Left lung (tissue), 10 donors: ENCODE measurements around the gene LRFN2. TPM values are rescaled to one million over a fixed set of nuclear protein-coding genes. Genes with fewer than 3 reads are reported as not detected.

Experiments used
- ATAC-seq: fragments of 200-7000 bp; cut with Tn5 transposase; one replicate; pipeline ENCODE4 v1.9.1; 2020; ENCODE audit warnings: moderate library complexity
- DNase-seq, 4 donors: peaks; one replicate each; pipeline ENCODE4 v3.0.0-alpha.2; 2013 to 2020
- H3K27ac ChIP-seq, 2 donors: fragments of 200-600 bp; sonication (generic) in 1 of 2; one replicate each; pipeline versions ENCODE4 v1.5.0 to v1.8.0; 2020 to 2021
- H3K27me3 ChIP-seq, 2 donors: fragments of 200-600 bp; sonication (generic) in 1 of 2; one replicate each; pipeline versions ENCODE4 v1.5.0 to v1.8.0; 2020 to 2021
- H3K36me3 ChIP-seq, 2 donors: fragments of 200-600 bp; sonication (generic) in 1 of 2; one replicate each; pipeline versions ENCODE4 v1.5.0 to v1.8.0; 2020 to 2021
- H3K4me1 ChIP-seq, 2 donors: fragments of 200-600 bp; one replicate each; pipeline ENCODE4 v1.8.0; 2021
- H3K4me3 ChIP-seq, 2 donors: fragments of 200-600 bp; sonication (generic) in 1 of 2; one replicate each; pipeline versions ENCODE4 v1.5.0 to v1.8.0; 2020 to 2021; ENCODE audit warnings: mild to moderate bottlenecking in 1 of 2
- H3K9me3 ChIP-seq, 2 donors: fragments of 200-600 bp; sonication (generic) in 1 of 2; one replicate each; pipeline versions ENCODE4 v1.5.0 to v1.8.0; 2020 to 2021
- intact Hi-C, 2 donors: fragments of 100-400 bp; cut with DNase I; formaldehyde crosslinking; loops; one replicate each; pipeline versions ENCODE4 v1.11.2 to v1.14.2; 2022
- polyA plus RNA-seq, 6 donors: library from polyadenylated mRNA; unstranded; fragments of 120-200 nt; gene quantifications; one replicate each; pipeline ENCODE4 v1.2.1, GENCODE V29; 2013; ENCODE audit not compliant: insufficient read length in 6 of 6
- total RNA-seq, 2 donors: library from RNA; stranded (reverse); fragmentation: NEBNext Ultra II Directional; extraction: Animal tissue kit (Norgen Biotek cat#: 25700); gene quantifications; one replicate each; pipeline ENCODE4 v1.2.1, GENCODE V29; 2021
- TF ChIP-seq, protein P1 (sequence below), 2 donors: fragments of 200-600 bp; sonication (generic) in 1 of 2; IDR thresholded peaks; one replicate each; pipeline versions ENCODE4 v1.5.0 to v1.8.0; 2021; ENCODE audit warnings: antibody characterized with exemption in 2 of 2
- donor health status: DM: no; HTN: yes; CAD: no.
- donor health status: DM: no; HTN: no; CAD: no.

Gene LRFN2
- total and polyA plus RNA-seq, 8 donors: 0.05 to 0.18 (median 0.11) TPM; not detected in 2

DNA sequence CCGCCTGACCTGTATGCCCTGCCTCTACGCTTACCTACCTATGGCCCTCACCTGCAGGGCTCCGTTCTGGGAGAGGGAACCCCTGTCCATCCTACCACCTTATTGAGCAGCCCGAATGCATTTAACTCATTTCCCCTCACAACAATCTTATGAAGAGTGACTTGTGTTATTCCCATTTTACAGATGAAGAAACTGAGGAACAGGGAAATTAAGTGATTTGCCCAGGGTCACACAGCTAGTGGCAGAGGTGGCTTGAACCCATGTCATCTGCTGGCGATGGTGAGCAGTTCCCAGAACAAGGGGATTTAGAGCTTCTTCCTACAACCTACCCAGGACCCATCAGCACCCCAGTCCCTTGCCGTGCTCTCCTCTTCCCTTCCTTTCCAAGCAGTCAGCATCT lies 42.3 kb upstream of the LRFN2 start:
- Histone ChIP-seq H3K27me3 (no peaks in the 10 kb centered on the region), H3K36me3 (no peaks in the 10 kb centered on the region), H3K4me3 (no peak overlapping the region), H3K4me1 (no peaks in the 10 kb centered on the region), H3K9me3 (no peaks in the 10 kb centered on the region), H3K27ac (no peak overlapping the region)
- DNase-seq (no peak), ATAC-seq (no peak)
- TF ChIP-seq, protein P1, sequence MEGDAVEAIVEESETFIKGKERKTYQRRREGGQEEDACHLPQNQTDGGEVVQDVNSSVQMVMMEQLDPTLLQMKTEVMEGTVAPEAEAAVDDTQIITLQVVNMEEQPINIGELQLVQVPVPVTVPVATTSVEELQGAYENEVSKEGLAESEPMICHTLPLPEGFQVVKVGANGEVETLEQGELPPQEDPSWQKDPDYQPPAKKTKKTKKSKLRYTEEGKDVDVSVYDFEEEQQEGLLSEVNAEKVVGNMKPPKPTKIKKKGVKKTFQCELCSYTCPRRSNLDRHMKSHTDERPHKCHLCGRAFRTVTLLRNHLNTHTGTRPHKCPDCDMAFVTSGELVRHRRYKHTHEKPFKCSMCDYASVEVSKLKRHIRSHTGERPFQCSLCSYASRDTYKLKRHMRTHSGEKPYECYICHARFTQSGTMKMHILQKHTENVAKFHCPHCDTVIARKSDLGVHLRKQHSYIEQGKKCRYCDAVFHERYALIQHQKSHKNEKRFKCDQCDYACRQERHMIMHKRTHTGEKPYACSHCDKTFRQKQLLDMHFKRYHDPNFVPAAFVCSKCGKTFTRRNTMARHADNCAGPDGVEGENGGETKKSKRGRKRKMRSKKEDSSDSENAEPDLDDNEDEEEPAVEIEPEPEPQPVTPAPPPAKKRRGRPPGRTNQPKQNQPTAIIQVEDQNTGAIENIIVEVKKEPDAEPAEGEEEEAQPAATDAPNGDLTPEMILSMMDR (IDR thresholded peaks at IDR 0.05): no peak
- intact Hi-C loops: no loop called here

DNA sequence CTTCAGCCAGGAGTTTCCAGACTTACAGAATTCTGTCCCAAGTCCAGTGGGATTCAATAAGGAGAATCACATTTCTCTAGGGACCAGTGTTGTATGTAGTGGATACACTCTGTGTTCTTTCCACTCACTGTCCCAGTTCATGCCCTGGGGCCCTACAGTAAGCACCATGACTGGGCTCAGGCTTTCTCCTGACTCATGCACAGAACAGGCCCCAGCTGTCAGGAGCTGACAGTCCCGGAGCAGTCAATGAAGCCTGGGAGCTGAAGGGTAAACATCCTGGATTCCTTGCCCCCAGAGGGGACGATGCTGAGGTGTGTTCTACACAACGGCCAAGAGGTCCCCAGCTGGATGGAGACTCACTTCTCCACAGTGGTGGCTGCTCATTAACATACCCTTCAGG lies 40.2 kb upstream of the LRFN2 start:
- Histone ChIP-seq H3K27me3 (no peaks in the 10 kb centered on the region), H3K27ac (no peak overlapping the region), H3K4me3 (no peak overlapping the region), H3K36me3 (no peaks in the 10 kb centered on the region), H3K9me3 (no peaks in the 10 kb centered on the region), H3K4me1 (no peaks in the 10 kb centered on the region)
- TF ChIP-seq, protein P1 (IDR thresholded peaks at IDR 0.05): no peak
- DNase-seq: no peak
- intact Hi-C loops: no loop called here
- no peak for ATAC-seq

DNA sequence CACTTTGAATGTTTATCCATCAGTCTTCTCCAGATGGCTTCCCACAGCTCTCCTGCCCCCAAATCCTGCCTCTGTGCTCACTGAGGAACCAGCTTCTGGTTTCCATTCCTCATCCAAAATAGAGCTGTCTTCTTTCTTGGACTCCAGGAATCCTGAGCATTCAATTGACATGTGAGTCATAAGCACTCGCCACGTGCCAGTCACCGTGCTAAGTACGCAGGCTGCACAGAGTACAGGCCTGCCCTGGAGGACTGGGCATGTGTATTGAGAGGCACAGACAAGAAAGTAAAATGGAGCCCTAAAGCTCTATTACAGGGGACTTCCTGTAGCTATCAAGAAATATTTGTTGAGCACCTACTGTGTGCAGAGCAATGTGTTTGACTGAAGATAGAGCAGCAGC lies 39.7 kb upstream of the LRFN2 start:
- intact Hi-C loops: no loop called here
- DNase-seq (no peak), ATAC-seq (no peak)
- TF ChIP-seq, protein P1 (IDR thresholded peaks at IDR 0.05): no peak
- no peaks in the 10 kb centered on the region for H3K27me3 ChIP-seq
- no peak overlapping the region for H3K4me3 ChIP-seq
- no peaks in the 10 kb centered on the region for H3K9me3 ChIP-seq
- H3K36me3 ChIP-seq: no peaks in the 10 kb centered on the region
- no peak overlapping the region for H3K27ac ChIP-seq
- H3K4me1 ChIP-seq: no peaks in the 10 kb centered on the region

- Histone ChIP-seq H3K27me3 (peaks cover 0 to 21% of the 10 kb centered on the region in 2 donors), H3K36me3 (no peaks in the 10 kb centered on the region), H3K9me3 (no peaks in the 10 kb centered on the region), H3K4me3 (no peak overlapping the region), H3K27ac (no peak overlapping the region), H3K4me1 (no peaks in the 10 kb centered on the region)
- TF ChIP-seq, protein P1 (IDR thresholded peaks at IDR 0.05): no peak
- ATAC-seq (no peak), DNase-seq (no peak)
- intact Hi-C loops: no loop called here
Measured at GRCh38 chr6:40623932-40624331, 36.8 kb upstream of the LRFN2 start.

DNA sequence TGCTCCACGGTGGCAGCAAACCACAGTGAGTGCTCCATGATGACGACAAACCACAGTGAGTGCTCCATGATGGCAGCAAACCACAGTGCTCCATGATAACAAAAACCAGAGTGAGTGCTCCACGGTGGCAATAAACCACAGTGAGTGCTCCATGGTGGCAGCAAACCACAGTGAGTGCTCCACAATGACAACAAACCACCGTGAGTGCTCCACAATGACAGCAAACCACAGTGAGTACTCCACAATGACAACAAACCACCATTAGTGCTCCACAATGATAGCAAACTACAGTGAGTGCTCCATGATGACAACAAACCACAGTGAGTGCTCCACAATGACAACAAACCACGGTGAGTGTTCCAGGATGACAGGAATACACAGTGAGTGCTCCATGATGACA lies 36.0 kb upstream of the LRFN2 start:
- ATAC-seq: no peak
- Histone ChIP-seq H3K9me3 (no peaks in the 10 kb centered on the region), H3K27me3 (peaks cover 0 to 27% of the 10 kb centered on the region in 2 donors), H3K27ac (no peak overlapping the region), H3K4me3 (no peak overlapping the region), H3K4me1 (no peaks in the 10 kb centered on the region), H3K36me3 (no peaks in the 10 kb centered on the region)
- DNase-seq: no peak
- intact Hi-C loops: no loop called here
- TF ChIP-seq, protein P1 (IDR thresholded peaks at IDR 0.05): no peak
